Panc1 (cell line): Measurements from ENCODE around the gene TNNC1. TPM values are rescaled to one million over a fixed set of nuclear protein-coding genes. Genes with fewer than 3 reads are reported as not detected.

Experiments
- ATAC-seq: fragments of 200-7000 bp; cut with Tn5 transposase; 2 replicates; pipeline ENCODE4 v1.9.1; 2020; ENCODE audit warnings: mild to moderate bottlenecking, moderate library complexity
- BruUV-seq: library from RNA; stranded (reverse); fragments of 400-500 nt; replicated peaks from 2 replicates; lab custom pipeline; 2021; lab: Mats Ljungman, UMichigan
- CTCF ChIA-PET: fragments of 300-600 bp; sonication (Branson Sonifier 250); formaldehyde crosslinking; loops from one replicate; lab custom pipeline; 2022; ENCODE audit warnings: antibody characterized with exemption; lab: Charles Lee
- POLR2A ChIA-PET: fragments of 300-600 bp; sonication (Branson Sonifier 250); formaldehyde crosslinking; loops from one replicate; lab custom pipeline; 2022; ENCODE audit warnings: antibody characterized with exemption; lab: Charles Lee
- DNase-seq: peaks from one replicate; pipeline ENCODE4 v3.0.0-alpha.2; 2010; ENCODE audit warnings: low read depth, low spot score
- H3K27ac ChIP-seq: 2 replicates; pipeline ENCODE4 v1.5.1; 2011; ENCODE audit warnings: mild to moderate bottlenecking, low read length, inconsistent platforms
- H3K27me3 ChIP-seq: fragments of 200-500 bp; sonication (Bioruptor generic); 2 replicates; pipeline ENCODE4 v1.6.0; 2014; ENCODE audit warnings: low read length, inconsistent platforms; ENCODE audit not compliant: control insufficient read depth, insufficient read depth
- H3K36me3 ChIP-seq: fragments of 200-500 bp; sonication (Bioruptor generic); 2 replicates; pipeline ENCODE4 v1.5.1; 2014; ENCODE audit warnings: inconsistent platforms, mild to moderate bottlenecking, low read length, moderate library complexity; ENCODE audit not compliant: control insufficient read depth, insufficient read depth
- H3K4me1 ChIP-seq: 2 replicates; pipeline ENCODE4 v1.5.1; 2011; ENCODE audit warnings: inconsistent platforms, mild to moderate bottlenecking, low read length, moderate library complexity; ENCODE audit not compliant: control insufficient read depth, insufficient read depth
- H3K4me3 ChIP-seq, 2 experiments: 2 replicates each; pipeline ENCODE4 v1.5.1; 2011 to 2012; ENCODE audit warnings: low read depth in 2 of 2, low read length in 2 of 2, mild to moderate bottlenecking in 2 of 2, inconsistent platforms in 1 of 2, moderate library complexity in 1 of 2
- H3K9me3 ChIP-seq: fragments of 200-500 bp; sonication (Bioruptor generic); 2 replicates; pipeline ENCODE4 v1.5.1; 2014; ENCODE audit warnings: low read depth, mild to moderate bottlenecking, inconsistent platforms, low read length, moderate library complexity; ENCODE audit not compliant: control insufficient read depth, insufficient read depth
- POLR2AphosphoS5 ChIP-seq: IDR thresholded peaks from 2 replicates; pipeline ENCODE4 v1.6.1; 2012; ENCODE audit warnings: mild to moderate bottlenecking, low read depth, low read length, moderate library complexity
- REST ChIP-seq, 2 experiments: IDR thresholded peaks; 2 replicates each; pipeline ENCODE4 v1.6.1; 2011 to 2012; ENCODE audit warnings: low read depth in 2 of 2, control low read depth in 1 of 2, low read length in 1 of 2, mild to moderate bottlenecking in 1 of 2, moderate library complexity in 1 of 2; ENCODE audit not compliant: insufficient read depth in 1 of 2
- SIN3A ChIP-seq: IDR thresholded peaks from 2 replicates; pipeline ENCODE4 v1.6.1; 2012; ENCODE audit warnings: low read depth, mild to moderate bottlenecking, low read length, moderate library complexity, borderline replicate concordance; ENCODE audit not compliant: insufficient read depth
- TCF7L2 ChIP-seq: IDR thresholded peaks from 2 replicates; pipeline ENCODE4 v1.6.1; 2011; ENCODE audit warnings: mild to moderate bottlenecking, low read depth, low read length, inconsistent platforms
- in situ Hi-C: cut with HindIII; loops from 2 replicates; pipeline ENCODE4 v1.10.0; 2016; ENCODE audit warnings: low sequenced_read_pairs, low pct_unique_long_range_greater_than_20kb
- intact Hi-C: fragments of 100-400 bp; cut with micrococcal nuclease; formaldehyde crosslinking; loops from one replicate; pipeline ENCODE4 v1.10.0; 2022; ENCODE audit not compliant: unreplicated experiment
- total RNA-seq: library from RNA; stranded (reverse); gene quantifications from one replicate; pipeline ENCODE4 v1.2.1, GENCODE V29; 2021; ENCODE audit not compliant: unreplicated experiment
- TF ChIP-seq, protein P1 (sequence below): fragments of 450-650 bp; IDR thresholded peaks from 2 replicates; pipeline ENCODE4 v1.5.1; 2017; ENCODE audit warnings: mild to moderate bottlenecking

Gene TNNC1
- total RNA-seq, 1 experiment from 2014 or later, result 5.2 TPM

GRCh38 chr3:52402101-52402521 is 51.7 kb downstream of the TNNC1 start:
- in situ Hi-C loops (no loop called here), intact Hi-C loops (no loop called here)
- Histone ChIP-seq H3K4me3 (no peak overlapping the region), H3K4me1 (no peaks in the 10 kb centered on the region), H3K9me3 (no peaks in the 10 kb centered on the region), H3K36me3 (peaks cover 3% of the 10 kb centered on the region), H3K27me3 (no peaks in the 10 kb centered on the region), H3K27ac (no peak overlapping the region)
- TSS peak; percentile 12 for BruUV-seq
- ChIA-PET CTCF (no interaction called here), POLR2A (no interaction called here)
- ATAC-seq (no peak), DNase-seq (no peak)
- TF ChIP-seq TCF7L2 (no peak), POLR2AphosphoS5 (no peak), REST (IDR thresholded peaks at IDR 0.05; ENCODE audit: insufficient read depth in 1 of 2, low read depth in 2 of 2, low read length in 1 of 2) (no peak), SIN3A (no peak)
- TF ChIP-seq, protein P1, sequence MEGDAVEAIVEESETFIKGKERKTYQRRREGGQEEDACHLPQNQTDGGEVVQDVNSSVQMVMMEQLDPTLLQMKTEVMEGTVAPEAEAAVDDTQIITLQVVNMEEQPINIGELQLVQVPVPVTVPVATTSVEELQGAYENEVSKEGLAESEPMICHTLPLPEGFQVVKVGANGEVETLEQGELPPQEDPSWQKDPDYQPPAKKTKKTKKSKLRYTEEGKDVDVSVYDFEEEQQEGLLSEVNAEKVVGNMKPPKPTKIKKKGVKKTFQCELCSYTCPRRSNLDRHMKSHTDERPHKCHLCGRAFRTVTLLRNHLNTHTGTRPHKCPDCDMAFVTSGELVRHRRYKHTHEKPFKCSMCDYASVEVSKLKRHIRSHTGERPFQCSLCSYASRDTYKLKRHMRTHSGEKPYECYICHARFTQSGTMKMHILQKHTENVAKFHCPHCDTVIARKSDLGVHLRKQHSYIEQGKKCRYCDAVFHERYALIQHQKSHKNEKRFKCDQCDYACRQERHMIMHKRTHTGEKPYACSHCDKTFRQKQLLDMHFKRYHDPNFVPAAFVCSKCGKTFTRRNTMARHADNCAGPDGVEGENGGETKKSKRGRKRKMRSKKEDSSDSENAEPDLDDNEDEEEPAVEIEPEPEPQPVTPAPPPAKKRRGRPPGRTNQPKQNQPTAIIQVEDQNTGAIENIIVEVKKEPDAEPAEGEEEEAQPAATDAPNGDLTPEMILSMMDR, result no peak

GRCh38 chr3:52401551-52401950 is 52.3 kb downstream of the TNNC1 start:
- CTCF ChIA-PET, result no interaction called here

More at GRCh38 chr3:52401551-52401950, 52.3 kb downstream of the TNNC1 start:
- no peak for DNase-seq
- TF ChIP-seq, protein P1, result no peak
- TF ChIP-seq POLR2AphosphoS5 (no peak), TCF7L2 (no peak), SIN3A (no peak), REST (IDR thresholded peaks at IDR 0.05; ENCODE audit: insufficient read depth in 1 of 2, low read depth in 2 of 2, low read length in 1 of 2) (no peak)
- no peak overlapping the region for H3K4me3 ChIP-seq
- intact Hi-C loops, result no loop called here
- in situ Hi-C loops, result no loop called here
- H3K27me3 ChIP-seq, result no peaks in the 10 kb centered on the region
- H3K27ac ChIP-seq, result no peak overlapping the region
- H3K4me1 ChIP-seq, result no peaks in the 10 kb centered on the region
- peaks cover 3% of the 10 kb centered on the region; the same call in 1 of the 2 replicates for H3K36me3 ChIP-seq
- POLR2A ChIA-PET, result no interaction called here
- ATAC-seq, result no peak
- BruUV-seq, result no TSS peak
- H3K9me3 ChIP-seq, result no peaks in the 10 kb centered on the region
